Stimulated activated CD8-positive, alpha-beta memory T cell treated with anti-CD3 and anti-CD28 coated beads, Interleukin-4, amount 100 ng/mL, for 48 hours (primary cell): ENCODE results near the gene CMIP.
A peak's percentile ranks its signal among the peaks of the same experiment; 100 is the strongest.

Experiments
- DNase-seq: peaks from one replicate; pipeline ENCODE4 v3.0.0-alpha.2; 2020

CMIP gene

DNA sequence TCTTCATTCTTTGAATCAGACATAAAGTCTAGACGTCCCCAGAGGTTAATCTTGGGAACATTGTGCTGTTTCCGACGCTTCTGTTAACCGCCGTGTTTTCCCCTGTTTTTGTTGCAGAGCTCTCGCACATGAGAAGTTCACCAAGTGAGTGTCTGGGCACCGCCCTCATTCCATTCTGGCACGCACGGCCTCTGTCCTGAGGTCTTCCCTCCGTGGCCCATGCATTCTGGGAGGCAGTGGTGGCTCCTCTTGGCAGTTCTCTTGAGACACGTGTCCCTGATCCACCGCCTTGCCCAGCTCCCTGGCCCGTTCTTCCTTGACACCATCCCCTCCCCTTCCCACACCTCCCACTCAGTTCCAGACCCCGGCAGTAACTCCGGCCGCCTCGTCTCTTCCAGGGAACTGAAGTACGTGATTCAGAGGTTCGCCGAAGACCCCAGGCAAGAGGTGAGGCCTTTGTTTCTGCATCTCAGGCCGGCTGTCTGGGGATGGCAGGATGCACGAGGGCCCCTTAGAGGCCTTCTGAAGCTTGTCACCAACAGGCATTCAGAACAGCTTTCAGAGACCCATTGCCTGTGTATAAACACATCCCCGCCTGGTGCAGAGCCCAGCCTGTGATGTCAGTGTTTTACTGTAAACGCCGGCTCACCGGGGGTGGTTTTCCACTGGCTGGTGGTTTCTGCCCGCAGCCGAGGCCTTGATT is 248.6 kb downstream of the CMIP start:
- no peak for DNase-seq

DNA sequence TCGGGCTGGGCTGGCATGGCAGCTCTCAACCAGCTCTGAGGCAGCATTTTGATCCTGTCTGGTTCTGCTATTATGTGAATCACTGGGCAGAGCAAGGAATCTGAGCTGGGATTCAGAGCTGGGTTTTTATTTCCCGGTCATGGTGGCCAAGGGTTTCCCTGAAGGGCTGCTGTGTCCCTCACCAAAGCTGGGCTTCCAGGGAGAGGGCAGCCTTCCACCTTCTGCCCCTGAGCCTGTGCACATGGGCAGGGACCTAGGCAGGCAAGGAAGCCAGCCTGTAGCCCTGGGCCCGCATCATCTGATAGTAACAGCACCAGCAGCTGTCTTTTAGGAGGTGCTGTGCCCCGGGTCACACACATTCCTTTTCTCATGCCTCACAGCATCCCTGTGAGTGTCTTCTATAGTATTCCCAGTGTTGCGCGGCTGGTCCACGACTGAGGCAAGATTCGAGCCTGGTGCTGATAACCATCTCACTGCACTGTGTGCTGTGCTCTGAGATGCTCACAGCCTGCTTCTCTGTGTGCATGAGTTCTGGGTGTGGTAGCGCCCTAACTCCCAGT is 249.2 kb downstream of the CMIP start:
- no peak for DNase-seq

DNA sequence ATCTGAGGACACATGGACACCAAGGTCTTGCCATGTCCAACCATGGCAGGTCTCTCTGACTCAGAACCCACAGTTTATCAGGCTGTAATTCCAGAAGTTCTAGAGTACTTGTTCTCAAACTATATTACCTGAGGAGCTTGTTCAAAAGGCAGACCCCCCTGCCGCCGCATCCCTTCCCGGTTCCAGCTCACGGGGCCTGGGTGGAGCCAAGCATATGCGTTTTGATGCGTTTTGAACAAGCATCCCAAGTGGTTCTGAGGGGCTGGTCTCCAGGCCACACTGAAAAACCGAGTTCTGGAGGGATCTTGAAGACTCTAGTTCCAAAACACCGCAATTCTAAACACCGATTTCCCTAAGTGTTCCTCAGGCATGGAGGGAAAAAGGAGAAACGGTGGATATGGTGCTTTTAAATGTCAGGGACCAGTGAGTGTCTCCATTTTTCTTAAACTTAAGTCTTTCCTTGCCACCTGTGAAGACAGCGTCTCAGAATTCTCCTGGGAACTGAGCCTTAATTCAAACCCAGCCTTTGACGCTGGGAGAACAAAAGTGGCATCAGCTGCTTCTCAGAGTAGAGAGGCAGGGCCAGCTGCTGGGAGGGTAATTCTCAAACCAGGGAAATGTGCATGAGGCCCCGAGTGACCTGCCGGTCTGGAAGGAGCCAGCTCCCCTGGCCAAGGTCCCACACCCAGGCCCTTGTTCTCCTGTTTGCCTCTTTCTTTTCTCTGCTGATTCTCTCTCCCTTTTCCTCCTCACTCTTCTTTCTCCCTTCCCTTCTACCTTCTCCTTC is 250.1 kb downstream of the CMIP start:
- DNase-seq, result no peak

DNA sequence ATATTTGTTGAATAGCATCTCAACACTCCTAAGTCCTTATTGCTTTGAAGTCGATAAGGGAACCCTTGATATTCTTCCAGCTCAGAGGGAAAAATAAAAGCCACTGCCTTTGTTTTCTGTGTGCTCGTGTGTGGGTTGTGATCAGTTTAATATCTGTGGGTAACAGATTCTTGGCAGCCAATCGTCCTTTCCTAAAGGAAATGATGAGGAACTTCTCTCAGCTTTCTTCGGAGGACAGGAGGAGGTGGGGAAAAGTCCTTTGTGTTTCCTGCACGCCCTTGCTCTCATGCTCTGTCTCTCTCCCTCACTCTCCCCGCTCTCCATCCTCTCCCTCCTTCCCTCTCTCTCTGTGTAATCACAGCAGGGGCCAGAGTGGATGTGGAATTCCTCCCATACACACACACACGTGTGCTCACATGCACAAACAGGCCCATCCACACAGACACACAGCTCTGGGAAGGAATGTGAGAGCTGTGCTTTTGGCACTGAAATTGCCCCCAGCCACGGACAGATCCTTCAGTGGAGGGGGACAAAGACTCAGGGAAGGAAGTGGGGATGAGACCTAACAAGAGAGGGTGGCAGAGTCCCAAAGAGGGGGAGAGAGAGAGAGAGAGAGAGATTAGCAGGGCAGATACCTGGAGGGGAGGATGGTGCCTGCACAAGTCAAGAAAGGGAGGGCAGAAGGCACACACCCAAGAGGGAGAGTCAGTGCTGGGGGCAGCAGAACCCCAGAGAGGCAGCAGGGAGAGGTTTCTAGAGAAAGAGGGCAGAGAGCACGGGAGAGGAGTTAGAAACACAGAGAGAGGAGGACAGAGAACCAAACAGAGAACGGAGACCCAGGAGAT is 250.9 kb downstream of the CMIP start:
- no peak for DNase-seq

DNA sequence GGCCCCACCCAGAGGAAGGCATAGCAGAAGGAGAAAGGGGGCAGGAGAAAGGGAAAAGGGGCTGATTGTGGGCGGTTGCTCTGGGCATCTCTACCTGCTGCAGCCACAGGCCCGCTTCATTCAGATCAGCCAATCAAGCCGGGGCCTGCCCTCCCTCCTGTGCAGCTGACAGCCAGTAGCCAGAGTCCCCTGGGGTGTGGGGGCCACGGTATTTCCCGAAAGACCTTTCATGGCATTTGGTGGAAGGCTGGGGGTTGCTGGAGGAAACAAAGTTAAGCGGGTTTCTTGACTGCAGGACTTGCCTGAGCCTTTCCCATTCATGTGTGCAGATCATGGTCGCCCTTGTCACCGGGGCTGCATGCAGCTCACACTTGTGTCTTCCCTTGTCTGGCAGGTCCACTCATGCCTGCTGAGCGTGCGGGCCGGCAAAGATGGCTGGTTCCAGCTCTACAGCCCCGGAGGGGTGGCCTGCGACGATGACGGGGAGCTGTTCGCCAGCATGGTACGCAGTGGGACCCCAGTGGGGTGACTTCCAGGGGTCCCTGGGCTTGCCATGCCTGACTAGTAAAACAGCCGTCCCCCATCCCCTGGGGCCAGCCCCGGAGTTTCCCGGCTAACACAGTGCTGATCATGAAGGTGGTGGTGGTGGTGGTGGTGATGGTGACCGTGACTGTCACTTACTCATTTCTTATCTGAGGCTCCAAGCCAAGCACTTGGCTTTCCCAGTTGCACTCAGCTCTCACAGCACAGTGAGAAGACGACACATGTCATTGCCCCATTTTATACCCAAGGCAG is 251.8 kb downstream of the CMIP start:
- DNase-seq, result no peak

DNA sequence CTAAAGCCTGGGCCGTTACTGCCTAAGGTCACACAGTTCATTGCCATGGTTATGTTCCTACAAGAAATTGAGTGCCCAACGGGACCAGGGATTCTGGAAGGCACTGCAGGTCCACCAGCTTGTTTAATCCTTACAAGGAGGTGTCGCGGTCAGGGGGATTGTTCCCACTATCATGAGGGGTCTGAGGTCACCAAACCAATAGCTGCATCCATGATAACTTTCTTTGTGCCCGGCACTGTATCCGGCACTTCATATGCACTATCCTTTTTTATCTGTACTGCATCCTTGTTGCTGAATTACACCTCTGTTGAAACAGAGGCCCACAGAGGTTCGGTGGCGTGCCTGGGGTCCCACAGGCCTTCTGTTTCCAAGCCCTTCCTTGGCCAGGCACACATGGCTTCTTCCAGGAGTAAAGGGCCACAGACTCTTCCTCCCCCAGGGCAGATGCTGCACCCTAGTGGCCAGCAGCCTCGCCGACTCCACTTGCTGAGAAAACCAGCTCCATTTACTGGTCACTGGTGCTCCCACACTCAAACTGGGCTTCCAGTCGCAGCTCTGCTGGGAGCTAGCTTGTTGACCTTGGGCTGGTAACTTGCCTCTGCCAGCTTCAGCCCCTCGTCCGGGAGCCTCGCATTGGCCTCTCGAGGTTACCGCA is 252.5 kb downstream of the CMIP start:
- peak; percentile 65 for DNase-seq

DNA sequence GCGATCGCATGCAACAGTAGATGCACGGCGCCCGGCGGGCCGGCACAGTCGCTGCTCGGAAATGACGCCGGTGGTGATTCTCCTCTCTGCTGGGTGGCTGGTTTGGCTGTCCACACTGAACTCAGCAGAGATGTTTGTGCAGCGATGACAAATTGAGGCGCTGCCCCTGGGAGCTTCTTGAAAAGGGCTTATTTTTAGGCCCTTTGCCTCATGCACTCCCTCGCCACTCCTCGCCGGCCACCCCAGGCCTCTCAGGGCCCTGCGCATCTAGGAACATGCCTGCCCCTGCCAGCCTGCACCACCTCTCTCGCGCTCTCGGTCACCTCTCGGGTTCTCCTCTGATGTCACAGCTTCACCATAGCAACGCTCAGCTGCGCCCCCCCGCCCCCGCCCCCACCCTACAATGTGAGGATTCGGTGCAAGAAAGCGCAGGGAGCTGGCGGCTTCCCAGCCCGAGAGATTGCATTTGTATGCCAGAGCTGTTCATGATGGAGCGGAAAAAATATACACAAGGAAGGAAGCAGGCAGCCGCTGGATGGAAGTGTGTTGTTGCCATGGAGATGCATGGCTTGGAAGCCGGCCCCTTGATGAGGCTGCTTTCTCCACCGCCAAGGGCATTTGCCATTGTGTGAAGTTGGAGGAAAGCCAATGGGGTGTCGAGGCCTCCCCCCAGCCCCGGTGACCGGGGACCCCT is 253.2 kb downstream of the CMIP start:
- no peak for DNase-seq

DNA sequence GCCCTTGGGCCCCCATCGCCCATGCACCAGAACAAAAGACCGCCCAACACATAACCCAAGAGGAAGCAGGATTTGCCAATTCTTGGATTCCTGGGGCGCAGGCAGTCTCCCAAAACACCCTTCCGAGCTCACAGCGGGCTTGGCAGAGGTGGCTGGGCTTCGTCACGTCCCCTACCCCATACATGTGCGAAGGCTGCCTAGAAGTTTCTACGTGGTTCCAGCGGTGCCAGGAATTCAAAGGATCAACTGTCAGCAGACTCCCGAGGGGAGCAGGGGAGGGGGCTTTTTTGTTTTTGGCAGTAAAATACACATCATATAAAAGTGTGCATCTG is 253.7 kb downstream of the CMIP start:
- no peak for DNase-seq

DNA sequence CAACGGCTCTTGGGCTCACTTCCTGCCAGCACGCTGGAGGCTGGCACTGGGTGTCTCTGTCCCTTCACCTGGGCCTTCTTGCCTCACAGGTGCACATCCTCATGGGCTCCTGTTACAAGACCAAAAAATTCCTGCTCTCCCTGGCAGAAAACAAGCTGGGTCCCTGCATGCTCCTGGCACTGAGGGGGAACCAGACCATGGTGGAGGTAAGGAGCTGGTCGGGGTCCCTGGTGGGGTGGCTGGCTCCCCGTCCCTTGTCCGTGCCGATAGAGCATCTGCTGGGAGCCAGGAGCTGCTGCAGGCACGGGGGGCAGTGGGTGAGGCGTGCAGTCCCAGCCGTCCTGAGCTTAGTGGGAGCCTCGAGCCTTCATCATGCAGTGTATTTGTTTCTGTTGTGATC is 255.0 kb downstream of the CMIP start:
- DNase-seq, result no peak

DNA sequence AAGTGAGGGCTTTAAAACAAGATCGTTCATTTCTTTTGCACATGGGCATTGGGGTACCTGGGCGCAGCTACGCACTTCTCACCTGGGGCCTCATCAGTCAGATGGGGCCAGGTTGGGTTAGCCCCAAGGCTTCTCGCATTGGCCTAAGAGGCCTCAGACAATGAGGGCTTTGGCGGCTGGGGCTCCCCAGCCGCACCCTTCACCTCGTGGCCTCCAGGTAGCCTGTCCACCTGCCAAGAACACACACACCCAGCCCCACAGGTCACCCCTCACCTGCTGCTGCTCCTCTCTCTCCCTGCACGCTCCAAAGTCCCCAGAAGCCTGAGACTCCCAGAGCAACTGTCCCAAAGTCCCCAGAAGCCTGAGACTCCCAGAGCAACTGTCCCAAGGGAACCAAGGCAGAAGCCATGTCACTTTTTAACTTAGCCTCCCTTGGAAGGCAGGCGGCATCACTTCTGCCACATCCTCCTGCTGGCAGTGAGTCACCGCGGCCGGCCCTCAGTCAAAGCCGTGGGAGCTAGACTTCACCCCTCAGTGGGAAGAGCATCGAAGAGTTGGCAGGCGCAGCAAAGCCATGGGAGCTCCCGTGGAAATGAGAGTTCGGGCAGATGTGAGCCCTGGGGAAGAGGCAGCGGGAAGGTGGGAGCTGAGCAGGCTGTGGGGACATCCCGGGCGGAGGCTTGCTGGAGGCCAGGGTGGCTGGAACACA is 255.6 kb downstream of the CMIP start:
- no peak for DNase-seq

DNA sequence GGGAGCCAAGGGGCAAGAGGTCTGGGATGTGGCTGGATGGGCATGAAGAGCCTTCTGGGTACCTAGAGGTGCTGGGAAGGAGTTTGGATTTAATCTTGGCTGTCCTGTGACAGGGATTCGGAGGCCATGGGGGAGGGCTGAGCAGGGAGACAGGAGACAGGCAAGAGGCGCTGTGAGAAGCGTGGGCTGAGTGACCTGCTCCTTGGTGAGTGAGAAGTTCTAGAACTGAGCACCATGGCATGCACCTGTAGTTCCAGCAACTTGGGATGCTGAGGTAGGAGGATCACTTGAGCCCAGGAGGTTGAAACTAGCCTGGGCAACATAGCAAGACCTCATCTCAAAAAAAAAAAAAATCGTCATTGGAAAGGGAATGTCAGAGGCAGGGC is 256.2 kb downstream of the CMIP start:
- no peak for DNase-seq

DNA sequence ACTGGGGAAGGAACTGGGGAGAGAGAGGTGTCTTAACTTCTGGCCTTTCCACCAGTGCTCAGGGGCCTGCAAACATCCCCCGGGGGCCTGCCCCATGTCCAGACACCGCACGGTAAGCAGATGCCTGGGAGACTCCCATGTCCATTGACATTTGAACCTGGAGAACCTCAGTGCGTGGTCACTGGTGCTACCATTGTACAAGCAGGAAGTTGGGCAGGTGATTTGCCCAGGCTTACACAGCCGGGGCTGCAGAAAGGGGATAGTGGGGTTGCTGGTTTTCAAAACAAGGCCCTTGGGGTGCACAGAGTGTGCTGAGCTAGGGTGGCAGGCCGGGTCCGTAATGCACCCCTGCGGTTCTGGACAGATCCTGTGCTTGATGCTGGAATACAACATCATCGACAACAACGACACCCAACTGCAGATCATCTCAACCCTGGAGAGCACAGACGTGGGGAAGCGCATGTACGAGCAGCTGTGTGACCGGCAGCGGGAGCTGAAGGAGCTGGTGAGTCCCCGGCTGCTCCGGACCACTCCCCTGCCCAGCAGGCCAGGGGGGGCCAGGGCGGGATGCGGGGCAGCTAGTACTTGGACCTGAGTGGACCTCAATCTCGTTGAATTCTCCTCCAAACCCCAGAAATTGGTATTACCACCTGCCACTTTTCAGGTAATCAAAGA is 256.8 kb downstream of the CMIP start:
- DNase-seq, result no peak

DNA sequence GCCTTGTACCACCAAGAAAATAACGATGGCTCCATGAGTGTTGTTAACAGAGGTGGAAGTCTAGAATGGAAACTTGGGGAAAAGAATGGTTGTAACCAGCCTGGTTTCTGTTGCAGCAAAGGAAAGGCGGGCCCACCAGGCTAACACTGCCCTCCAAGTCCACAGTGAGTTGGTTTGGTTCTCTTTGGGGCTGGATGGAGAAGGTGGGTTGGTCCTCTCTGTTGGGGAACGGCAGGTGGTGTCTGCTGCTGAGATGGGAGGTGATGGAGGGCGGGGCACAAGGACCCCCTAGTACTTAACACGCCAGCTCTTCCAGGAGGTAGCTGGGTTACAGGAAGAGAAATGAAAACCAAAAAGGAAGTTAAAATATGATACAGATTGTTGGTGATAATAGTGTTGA is 257.9 kb downstream of the CMIP start:
- no peak for DNase-seq

DNA sequence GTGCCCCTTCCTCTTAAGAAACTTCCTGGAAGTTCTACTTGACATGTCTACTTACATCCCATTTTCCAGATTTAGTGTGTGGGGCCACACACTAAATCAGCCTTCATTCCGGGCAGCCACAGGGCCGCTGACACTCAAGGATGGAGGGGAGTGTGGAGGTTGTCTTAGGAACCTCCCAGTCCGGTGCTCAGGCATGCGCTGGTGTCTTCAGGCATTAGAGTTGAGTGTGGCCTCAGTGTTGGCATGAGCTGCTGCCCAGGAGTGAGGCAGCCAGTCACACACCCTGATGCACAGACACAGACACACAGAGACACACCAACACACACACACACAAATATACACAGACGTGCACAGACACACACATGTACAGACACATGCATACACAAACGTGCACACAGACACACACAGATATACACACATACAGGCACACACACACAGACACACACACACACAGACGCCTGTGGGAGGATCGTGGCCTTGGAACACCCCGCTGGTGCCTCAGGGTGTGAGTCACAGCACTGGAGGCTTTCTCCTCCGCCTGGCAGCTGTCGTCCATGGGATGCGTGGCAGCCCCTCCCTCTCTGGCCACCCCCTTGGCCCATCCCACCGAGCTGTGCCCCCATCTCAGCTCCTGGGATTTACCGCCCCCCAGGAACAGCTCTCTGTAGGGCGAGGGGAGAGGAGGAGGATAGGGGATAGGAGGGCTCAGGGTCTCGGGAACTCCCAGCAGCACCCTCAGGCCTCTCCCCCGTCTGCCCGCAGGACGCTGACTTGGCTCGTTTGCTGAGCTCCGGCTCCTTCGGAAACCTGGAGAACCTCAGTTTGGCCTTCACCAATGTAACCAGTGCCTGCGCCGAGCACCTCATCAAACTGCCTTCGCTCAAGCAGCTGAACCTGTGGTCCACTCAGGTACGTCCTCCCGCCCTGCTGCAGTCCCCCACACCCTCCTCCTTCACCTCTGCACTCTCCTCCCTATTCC is 258.9 kb downstream of the CMIP start:
- DNase-seq, result no peak

DNA sequence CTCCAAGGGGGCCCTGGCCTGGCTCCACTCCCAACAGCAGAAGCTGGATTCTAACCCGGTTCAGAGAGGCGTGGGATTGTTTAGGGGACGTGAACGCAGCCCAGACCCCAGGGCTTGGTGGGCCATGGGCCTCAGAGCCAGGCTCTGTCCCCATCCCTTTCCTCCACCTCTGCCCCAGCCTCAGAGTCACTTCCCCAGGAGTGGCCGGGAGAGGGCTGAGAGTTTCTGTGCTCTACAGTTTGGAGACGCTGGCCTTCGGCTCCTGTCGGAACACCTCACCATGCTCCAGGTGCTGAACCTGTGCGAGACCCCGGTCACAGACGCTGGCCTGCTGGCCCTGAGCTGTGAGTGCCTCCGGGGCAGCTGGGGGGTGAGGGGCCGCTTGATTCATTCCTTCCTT is 260.7 kb downstream of the CMIP start:
- DNase-seq, result no peak

DNA sequence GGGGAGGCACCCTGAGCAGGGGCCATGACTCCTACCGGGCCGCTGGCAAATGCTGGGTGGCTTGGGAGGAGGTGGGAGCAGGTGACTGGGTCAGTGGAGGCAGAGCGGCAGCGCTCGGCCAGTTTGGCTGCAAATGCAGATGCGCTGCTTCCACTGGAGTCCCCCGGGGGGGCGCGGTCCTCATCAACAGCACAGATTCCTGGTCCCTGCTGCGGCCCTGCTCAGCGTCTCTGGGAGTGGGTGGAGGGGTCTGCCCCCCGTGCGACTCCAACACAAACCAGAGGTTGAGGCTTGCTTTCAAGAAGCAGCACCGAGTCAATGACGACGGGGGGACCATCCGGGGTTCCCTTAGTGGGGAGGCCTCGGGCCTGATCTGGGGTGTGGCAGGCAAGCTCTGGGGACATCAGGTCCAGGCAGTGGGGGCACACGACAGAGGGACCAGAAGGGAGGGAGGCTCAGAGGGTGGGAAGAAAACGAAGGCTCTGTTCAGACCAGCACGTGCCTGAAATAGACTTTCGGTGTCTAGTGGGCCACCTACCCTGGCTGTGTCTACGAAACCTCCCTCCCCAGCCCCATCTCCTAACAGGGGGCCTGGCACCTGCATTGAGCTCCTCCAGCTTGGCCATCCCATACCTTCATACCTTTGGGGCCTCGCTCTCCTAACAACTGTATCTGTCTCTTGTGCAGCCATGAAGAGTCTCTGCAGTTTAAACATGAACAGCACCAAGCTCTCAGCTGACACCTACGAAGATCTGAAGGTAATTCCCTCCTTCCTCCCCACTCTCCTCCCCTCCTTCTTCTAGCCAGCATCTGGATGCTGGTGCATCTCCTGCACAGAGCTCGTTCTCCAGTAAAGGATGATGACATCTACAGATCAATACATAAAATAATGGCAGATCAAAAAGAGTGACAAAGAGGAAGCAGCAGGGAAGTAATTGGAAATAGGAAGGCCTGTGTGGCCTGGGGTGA is 262.0 kb downstream of the CMIP start:
- no peak for DNase-seq

DNA sequence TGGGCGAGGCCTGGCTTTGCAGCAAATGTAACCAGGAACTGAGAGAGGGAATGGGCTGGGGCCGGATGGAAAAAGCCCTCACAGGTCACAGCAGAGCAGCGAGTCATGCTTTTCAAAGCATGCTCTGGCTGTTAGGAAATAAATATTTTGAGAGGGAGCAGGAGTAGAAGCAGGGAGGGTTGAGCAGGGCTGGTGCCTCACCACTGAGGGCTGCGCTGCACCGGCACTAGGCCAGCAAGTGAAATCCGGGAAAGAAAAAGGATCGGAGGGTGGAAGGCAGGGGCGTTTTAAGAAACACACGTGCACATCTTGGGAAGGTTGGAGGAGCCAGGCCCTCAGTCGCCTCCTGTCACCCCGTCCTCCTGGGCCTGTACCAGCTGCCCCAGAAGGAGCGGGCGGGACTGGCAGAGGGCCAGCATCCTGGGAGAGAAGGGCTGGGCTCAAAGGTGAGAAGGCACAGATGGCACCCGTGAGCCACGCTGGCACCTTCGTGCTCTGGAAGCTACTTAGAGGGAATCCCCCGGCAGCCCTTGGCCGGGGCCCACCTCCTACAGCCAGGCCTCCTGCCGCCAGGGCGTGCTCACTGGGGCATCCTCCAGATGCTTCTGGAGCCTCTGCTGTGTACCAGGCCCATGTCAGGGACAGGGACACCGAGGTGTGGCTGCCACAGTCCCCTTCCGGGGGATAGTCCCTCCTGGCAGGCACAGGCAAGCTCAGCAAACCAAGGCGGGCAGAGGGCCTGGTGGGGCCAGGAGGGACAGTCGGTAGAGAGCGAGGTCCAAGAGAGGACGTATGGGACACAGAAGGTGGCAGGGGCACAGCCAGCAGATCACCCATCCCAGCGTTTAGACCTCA is 263.0 kb downstream of the CMIP start:
- no peak for DNase-seq
